H1 (cell line): Measurements from ENCODE around the gene PTGDS. TPM values are rescaled to one million over a fixed set of nuclear protein-coding genes. Genes with fewer than 3 reads are reported as not detected.

Experiments
- CTCF ChIA-PET: fragments of 300-600 bp; sonication (Branson Sonifier 250); formaldehyde crosslinking; loops from one replicate; lab custom pipeline; 2021; ENCODE audit not compliant: partially characterized antibody; lab: Charles Lee
- POLR2A ChIA-PET: fragments of 300-600 bp; sonication (Branson Sonifier 250); formaldehyde crosslinking; loops from one replicate; lab custom pipeline; 2021; ENCODE audit warnings: inconsistent platforms; ENCODE audit not compliant: partially characterized antibody; lab: Charles Lee
- DNase-seq, 2 experiments: peaks; one replicate each; pipeline versions ENCODE4 v3.0.0 to v3.0.0-alpha.2; 2010 to 2022; ENCODE audit warnings: low spot score in 2 of 2, low read depth in 1 of 2, mixed read lengths in 1 of 2
- FAIRE-seq: peaks from 2 replicates; lab custom pipeline; 2011; peaks lifted over from hg19 to GRCh38; lab: Jason Lieb, UNC
- H2AFZ ChIP-seq: 2 replicates; pipeline ENCODE4 v1.8.1; 2012; ENCODE audit warnings: low read length, inconsistent platforms
- H2AK5ac ChIP-seq: 2 replicates; pipeline ENCODE4 v1.6.1; 2013; ENCODE audit warnings: low read depth, low read length
- H2BK120ac ChIP-seq: replicated peaks from 2 replicates; pipeline ENCODE3; 2013; ENCODE audit warnings: low read depth, low read length, inconsistent platforms
- H2BK12ac ChIP-seq: 2 replicates; pipeline ENCODE4 v1.6.1; 2013; ENCODE audit warnings: low read depth, low read length
- H2BK15ac ChIP-seq: 2 replicates; pipeline ENCODE4 v1.6.1; 2013; ENCODE audit warnings: low read length
- H2BK20ac ChIP-seq: 2 replicates; pipeline ENCODE4 v1.6.1; 2013; ENCODE audit warnings: low read length
- H2BK5ac ChIP-seq: 2 replicates; pipeline ENCODE4 v1.6.1; 2013; ENCODE audit warnings: low read depth, low read length
- H3K14ac ChIP-seq: 2 replicates; pipeline ENCODE4 v1.6.1; 2013; ENCODE audit warnings: inconsistent platforms; ENCODE audit not compliant: insufficient read length
- H3K18ac ChIP-seq: 2 replicates; pipeline ENCODE4 v1.6.1; 2013; ENCODE audit warnings: low read length; ENCODE audit errors: extremely low read depth
- H3K23ac ChIP-seq: 2 replicates; pipeline ENCODE4 v1.6.1; 2013; ENCODE audit warnings: inconsistent platforms; ENCODE audit not compliant: insufficient read length
- H3K23me2 ChIP-seq: 2 replicates; pipeline ENCODE4 v1.6.1; 2013; ENCODE audit warnings: low read depth, low read length
- H3K27ac ChIP-seq: 2 replicates; pipeline ENCODE4 v1.6.1; 2011; ENCODE audit warnings: low read depth, low read length, inconsistent platforms
- H3K27me3 ChIP-seq, 4 experiments: replicated peaks in 1 of 4; 1 replicate in 1 of 4; 2 replicates in 3 of 4; pipeline versions ENCODE4 v1.6.1 to v1.8.1; 2011 to 2013; ENCODE audit warnings: low read length in 3 of 4, mild to moderate bottlenecking in 3 of 4, inconsistent platforms in 2 of 4, mixed read lengths in 2 of 4, moderate library complexity in 1 of 4; ENCODE audit not compliant: control insufficient read depth in 3 of 4, insufficient read depth in 3 of 4; ENCODE audit errors: extremely low read depth in 1 of 4
- H3K36me3 ChIP-seq, 4 experiments: 2 replicates each; pipeline versions ENCODE4 v1.6.1 to v1.8.1; 2011 to 2013; ENCODE audit warnings: mild to moderate bottlenecking in 4 of 4, low read length in 3 of 4, moderate library complexity in 2 of 4, control low read depth in 1 of 4, inconsistent platforms in 1 of 4; ENCODE audit not compliant: insufficient read depth in 4 of 4, control insufficient read depth in 2 of 4
- H3K4ac ChIP-seq: replicated peaks from 2 replicates; pipeline ENCODE3; 2013; ENCODE audit warnings: low read length, low read depth, mixed read lengths, inconsistent platforms; ENCODE audit not compliant: insufficient read length
- H3K4me1 ChIP-seq, 4 experiments: replicated peaks in 1 of 4; 1 replicate in 1 of 4; 2 replicates in 3 of 4; pipeline versions ENCODE4 v1.6.1 to v1.8.1; 2011 to 2013; ENCODE audit warnings: low read length in 3 of 4, inconsistent platforms in 2 of 4, mixed read lengths in 1 of 4; ENCODE audit not compliant: insufficient read depth in 4 of 4, control insufficient read depth in 3 of 4
- H3K4me2 ChIP-seq, 2 experiments: 2 replicates each; pipeline versions ENCODE4 v1.6.1 to v1.8.1; 2011 to 2013; ENCODE audit warnings: low read depth in 2 of 2, low read length in 2 of 2, control low read depth in 1 of 2, inconsistent platforms in 1 of 2, mild to moderate bottlenecking in 1 of 2; ENCODE audit not compliant: insufficient read depth in 1 of 2
- H3K4me3 ChIP-seq, 4 experiments: fragments of 200-600, 300-600 bp in 1 of 4; sonication (generic), shearing (Covaris generic), sonication (Bioruptor Twin) in 1 of 4; 2 replicates each; pipeline versions ENCODE4 v1.5.1 to v1.8.1; 2011 to 2016; ENCODE audit warnings: low read length in 4 of 4, low read depth in 3 of 4, control low read depth in 2 of 4, inconsistent platforms in 2 of 4, mild to moderate bottlenecking in 2 of 4, mixed read lengths in 1 of 4, moderate library complexity in 1 of 4; ENCODE audit not compliant: insufficient read depth in 2 of 4; ENCODE audit errors: extremely low read depth in 1 of 4
- H3K56ac ChIP-seq: replicated peaks from 2 replicates; pipeline ENCODE3; 2013; ENCODE audit warnings: low read depth, mild to moderate bottlenecking, mixed read lengths, low read length, inconsistent platforms; ENCODE audit not compliant: insufficient read length
- H3K79me1 ChIP-seq: 2 replicates; pipeline ENCODE4 v1.6.1; 2013; ENCODE audit warnings: low read depth, low read length, control low read depth
- H3K79me2 ChIP-seq, 2 experiments: 2 replicates each; pipeline versions ENCODE4 v1.6.1 to v1.8.1; 2012 to 2013; ENCODE audit warnings: low read length in 2 of 2, mild to moderate bottlenecking in 2 of 2, inconsistent platforms in 1 of 2; ENCODE audit not compliant: insufficient read depth in 2 of 2, control insufficient read depth in 1 of 2
- H3K9ac ChIP-seq, 4 experiments: replicated peaks in 1 of 4; 1 replicate in 1 of 4; 2 replicates in 3 of 4; pipeline versions ENCODE4 v1.6.1 to v1.8.1; 2011 to 2013; ENCODE audit warnings: low read depth in 3 of 4, low read length in 3 of 4, control low read depth in 2 of 4, mild to moderate bottlenecking in 2 of 4, moderate library complexity in 2 of 4, inconsistent platforms in 1 of 4; ENCODE audit errors: extremely low read depth in 1 of 4
- H3K9me3 ChIP-seq, 2 experiments: 2 replicates each; pipeline versions ENCODE4 v1.6.1 to v1.8.1; 2012 to 2013; ENCODE audit warnings: mild to moderate bottlenecking in 2 of 2, moderate library complexity in 2 of 2, control low read depth in 1 of 2, inconsistent platforms in 1 of 2, low read depth in 1 of 2, low read length in 1 of 2, mixed read lengths in 1 of 2; ENCODE audit not compliant: insufficient read depth in 2 of 2
- H4K20me1 ChIP-seq, 2 experiments: replicated peaks in 1 of 2; 2 replicates each; pipeline versions ENCODE3 to v1.8.1; 2011 to 2013; ENCODE audit warnings: inconsistent platforms in 2 of 2, low read length in 2 of 2, mild to moderate bottlenecking in 1 of 2; ENCODE audit not compliant: insufficient read depth in 2 of 2, control insufficient read depth in 1 of 2
- H4K5ac ChIP-seq: 2 replicates; pipeline ENCODE4 v1.6.1; 2013; ENCODE audit warnings: low read length, low read depth, mixed read lengths, inconsistent platforms; ENCODE audit not compliant: insufficient read length
- H4K8ac ChIP-seq: 2 replicates; pipeline ENCODE4 v1.8.0; 2013; ENCODE audit warnings: mild to moderate bottlenecking, moderate library complexity, low read length, inconsistent platforms; ENCODE audit not compliant: insufficient read depth; ENCODE audit errors: extremely low read depth
- H4K91ac ChIP-seq: replicated peaks from 2 replicates; pipeline ENCODE3; 2013; ENCODE audit warnings: low read length, mixed read lengths, inconsistent platforms; ENCODE audit not compliant: insufficient read length
- CBX5 ChIP-seq: fragments of 300-800, 300-1000 bp; sonication (generic); IDR thresholded peaks from 2 replicates; pipeline ENCODE4 v1.7.1; 2016; ENCODE audit warnings: antibody characterized with exemption, low read length, low read depth
- CBX8 ChIP-seq: fragments of 300-800, 300-1000 bp; sonication (generic); IDR thresholded peaks from 2 replicates; pipeline ENCODE4 v1.7.1; 2016; ENCODE audit warnings: low read depth, low read length, borderline replicate concordance
- CHD2 ChIP-seq: IDR thresholded peaks from 2 replicates; pipeline ENCODE4 v1.6.1; 2012; ENCODE audit warnings: low read length, improper control_type of control experiment
- HDAC2 ChIP-seq, 2 experiments: fragments of 300-600 bp in 1 of 2; sonication (generic) in 1 of 2; IDR thresholded peaks; 2 replicates each; pipeline ENCODE4 v1.6.1; 2011 to 2012; ENCODE audit warnings: low read depth in 2 of 2, low read length in 2 of 2, mild to moderate bottlenecking in 2 of 2, moderate library complexity in 2 of 2, borderline replicate concordance in 1 of 2, inconsistent platforms in 1 of 2
- HDAC6 ChIP-seq: IDR thresholded peaks from one replicate; pipeline ENCODE4 v1.7.1; 2012; ENCODE audit warnings: low read depth, mild to moderate bottlenecking, inconsistent platforms, low read length, moderate library complexity
- JUND ChIP-seq: IDR thresholded peaks from 2 replicates; pipeline ENCODE4 v1.6.1; 2011; ENCODE audit warnings: mild to moderate bottlenecking, improper control_type of control experiment, low read length
- RAD21 ChIP-seq, 2 experiments: IDR thresholded peaks in 1 of 2; conservative IDR thresholded peaks in 1 of 2; 2 replicates each; pipeline ENCODE4 v1.6.1; 2011; ENCODE audit warnings: low read depth in 2 of 2, low read length in 2 of 2, improper control_type of control experiment in 1 of 2, inconsistent platforms in 1 of 2, mild to moderate bottlenecking in 1 of 2, moderate library complexity in 1 of 2
- RBBP5 ChIP-seq: IDR thresholded peaks from 2 replicates; pipeline ENCODE4 v1.7.1; 2012; ENCODE audit warnings: low read depth, mild to moderate bottlenecking, inconsistent platforms, low read length, moderate library complexity, borderline replicate concordance
- TCF12 ChIP-seq: IDR thresholded peaks from 2 replicates; pipeline ENCODE4 v1.6.1; 2011; ENCODE audit warnings: low read depth, mild to moderate bottlenecking, low read length
- WGBS, 2 experiments: shearing (Covaris generic) in 1 of 2; methylation state at CpG; one replicate each; pipeline versions ENCODE4 v1.1.6 to v1.1.7; 2013 to 2015; ENCODE audit warnings: low lambda C conversion rate in 2 of 2, mixed read lengths in 2 of 2, inconsistent platforms in 1 of 2, low coverage in 1 of 2, missing lambda C conversion rate in 1 of 2; ENCODE audit not compliant: insufficient replicate concordance in 2 of 2, insufficient coverage in 1 of 2, insufficient read length in 1 of 2; ENCODE audit errors: extremely low coverage in 1 of 2, missing lambda C conversion rate in 1 of 2; 5-methylcytosine and 5-hydroxymethylcytosine counted together
- polyA plus RNA-seq, 7 experiments: library from polyadenylated mRNA; depleted of rRNA in 3 of 7; stranded (reverse) in 5 of 7; unstranded in 2 of 7; fragments of >200 nt in 5 of 7; fragments of 200-250 nt in 2 of 7; gene quantifications; 1 replicate in 5 of 7; 2 replicates in 1 of 7; 4 replicates in 1 of 7; pipeline versions ENCODE4 v1.2.1 to v1.2.3, GENCODE V29; 2011 to 2013; ENCODE audit warnings: missing spikeins in 2 of 7, mixed read lengths in 2 of 7
- total RNA-seq: library from RNA; stranded (reverse); fragmentation: NEBNext Ultra II Directional; extraction: Animal tissue kit (Norgen Biotek cat#: 25700); gene quantifications from 2 replicates; pipeline ENCODE4 v1.2.1, GENCODE V29; 2021

The PTGDS gene
- total and polyA plus RNA-seq, 2 of the 8 experiments (the other 6 are each of a cell fraction or from before 2014, with no cell fraction given) = 1.7 to 2.3 TPM

DNA sequence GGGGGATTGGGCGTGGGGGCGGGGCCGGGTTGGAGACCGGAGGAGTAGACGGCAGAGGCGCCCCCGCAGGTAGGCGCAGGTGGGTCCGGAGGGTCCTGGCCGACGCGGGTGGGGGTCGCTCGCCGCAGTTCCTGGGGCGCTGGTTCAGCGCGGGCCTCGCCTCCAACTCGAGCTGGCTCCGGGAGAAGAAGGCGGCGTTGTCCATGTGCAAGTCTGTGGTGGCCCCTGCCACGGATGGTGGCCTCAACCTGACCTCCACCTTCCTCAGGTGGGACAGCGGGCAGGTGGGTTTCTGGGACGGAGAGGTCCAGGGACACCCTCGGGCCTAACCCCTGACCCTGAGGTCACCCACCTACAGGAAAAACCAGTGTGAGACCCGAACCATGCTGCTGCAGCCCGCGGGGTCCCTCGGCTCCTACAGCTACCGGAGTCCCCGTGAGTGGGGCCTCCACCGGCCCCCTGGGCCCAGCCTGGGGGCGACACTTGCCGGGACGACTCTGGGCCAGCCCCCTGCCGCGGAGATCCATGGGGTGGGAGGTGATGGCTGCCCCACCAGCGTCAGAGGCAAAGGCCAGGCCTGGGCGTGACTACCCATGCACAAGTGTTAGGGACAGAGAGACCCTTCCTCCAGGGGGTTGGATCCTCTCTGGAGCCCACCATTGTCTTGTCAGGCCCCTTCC, 1.7 kb downstream of the PTGDS start:
- peak overlapping the region in 1 of 4 experiments; percentile 42; a peak in 1 of 8 replicates for H3K4me3 ChIP-seq
- H2BK15ac ChIP-seq = peak overlapping the region; percentile 61; the same call in 1 of the 2 replicates
- no peak overlapping the region for H2AK5ac ChIP-seq
- WGBS, 2 experiments = 62% methylated on average over 23 of the region's 41 CpGs; no CpG with 5 or more reads in 1 of the 2 experiments
- no peak overlapping the region for H3K9ac ChIP-seq
- no peak overlapping the region for H3K14ac ChIP-seq
- ChIA-PET CTCF (interaction anchor here (0.6 to 5.6 kb wide), 9 partner anchors 10 to 136 kb away, joined by 3 to 41 read pairs (median 5); partner anchors contain the start of gene PAXX), POLR2A (interaction anchor here (0.9 to 1.0 kb wide), 2 partner anchors 17 to 19 kb away, joined by 3 read pairs; partner anchors contain the start of gene CLIC3)
- DNase-seq = no peak
- no peak overlapping the region for H3K4ac ChIP-seq
- H3K36me3 ChIP-seq = no peaks in the 10 kb centered on the region
- no peak overlapping the region for H2BK12ac ChIP-seq
- H3K79me1 ChIP-seq = no peaks in the 10 kb centered on the region
- H2BK20ac ChIP-seq = no peak overlapping the region
- H2BK5ac ChIP-seq = no peak overlapping the region
- H3K4me1 ChIP-seq = peaks cover 0 to 12% (median 5%) of the 10 kb centered on the region in 4 experiments; a peak in 5 of 7 replicates
- H4K20me1 ChIP-seq = peaks cover 0 to 3% of the 10 kb centered on the region in 2 experiments
- peak overlapping the region; percentile 69 to 71 for H3K4me2 ChIP-seq
- H3K56ac ChIP-seq = no peak overlapping the region
- no peak overlapping the region for H3K23ac ChIP-seq
- H4K5ac ChIP-seq = no peak overlapping the region
- H3K27me3 ChIP-seq = peaks cover 0 to 11% (median 8%) of the 10 kb centered on the region in 4 experiments; a peak in 4 of 7 replicates
- no peaks in the 10 kb centered on the region for H3K79me2 ChIP-seq
- H3K9me3 ChIP-seq = no peaks in the 10 kb centered on the region
- no peak overlapping the region for H2BK120ac ChIP-seq
- peak overlapping the region; percentile 19; the same call in 1 of the 2 replicates for H3K18ac ChIP-seq
- no peak overlapping the region for H2AFZ ChIP-seq
- no peak for FAIRE-seq
- peak overlapping the region; percentile 2 for H4K91ac ChIP-seq
- H4K8ac ChIP-seq = peak overlapping the region; percentile 81; the same call in 1 of the 2 replicates
- H3K23me2 ChIP-seq = peaks cover 10% of the 10 kb centered on the region; the same call in 1 of the 2 replicates
- H3K27ac ChIP-seq = no peak overlapping the region
- TF ChIP-seq HDAC2 (IDR thresholded peaks at IDR 0.05; ENCODE audit: borderline replicate concordance in 1 of 2, low read depth in 2 of 2, low read length in 2 of 2) (no peak), JUND (no peak), CHD2 (no peak), RBBP5 (no peak), RAD21 (IDR thresholded peaks at IDR 0.05 in 1 of 2, conservative IDR thresholded peaks at IDR 0.05 in 1 of 2; ENCODE audit: low read depth in 2 of 2, low read length in 2 of 2) (no peak), HDAC6 (no peak), TCF12 (no peak), CBX5 (no peak), CBX8 (no peak)
